CD4-positive, alpha-beta T cell treated with Interleukin-15 for 4 hours (primary cell): Measurements from ENCODE around the gene PPFIBP2.

Experiments
- DNase-seq: peaks from one replicate; pipeline ENCODE4 v3.0.0-alpha.2; 2020; ENCODE audit warnings: low spot score

The PPFIBP2 gene

GRCh38 chr11:7551571-7551970 is 37.8 kb downstream of the PPFIBP2 start:
- DNase-seq = no peak

- DNase-seq = no peak
Observed at GRCh38 chr11:7552666-7553065, 38.9 kb downstream of the PPFIBP2 start.

- DNase-seq = no peak
Observed at GRCh38 chr11:7555052-7555699, 41.4 kb downstream of the PPFIBP2 start.

GRCh38 chr11:7558046-7558445 is 44.2 kb downstream of the PPFIBP2 start:
- DNase-seq = no peak

- DNase-seq = no peak
Observed at GRCh38 chr11:7559398-7560283, 45.8 kb downstream of the PPFIBP2 start.

GRCh38 chr11:7561562-7561961 is 47.8 kb downstream of the PPFIBP2 start:
- DNase-seq = no peak

- DNase-seq = no peak
Observed at GRCh38 chr11:7563281-7563680, 49.5 kb downstream of the PPFIBP2 start.

- DNase-seq = no peak
Observed at GRCh38 chr11:7564803-7565202, 51.0 kb downstream of the PPFIBP2 start.

- DNase-seq = no peak
Observed at GRCh38 chr11:7567311-7567710, 53.5 kb downstream of the PPFIBP2 start.

- DNase-seq = no peak
Observed at GRCh38 chr11:7569044-7569443, 55.2 kb downstream of the PPFIBP2 start.

GRCh38 chr11:7570241-7570640 is 56.4 kb downstream of the PPFIBP2 start:
- no peak for DNase-seq

- DNase-seq = no peak
Observed at GRCh38 chr11:7570938-7571521, 57.2 kb downstream of the PPFIBP2 start.

GRCh38 chr11:7571640-7572000 is 57.8 kb downstream of the PPFIBP2 start:
- no peak for DNase-seq

GRCh38 chr11:7572001-7572712 is 58.4 kb downstream of the PPFIBP2 start:
- no peak for DNase-seq

GRCh38 chr11:7573193-7573557 is 59.4 kb downstream of the PPFIBP2 start:
- no peak for DNase-seq

GRCh38 chr11:7573558-7574296 is 59.9 kb downstream of the PPFIBP2 start:
- DNase-seq = no peak

- no peak for DNase-seq
Observed at GRCh38 chr11:7574491-7575130, 60.8 kb downstream of the PPFIBP2 start.

- no peak for DNase-seq
Observed at GRCh38 chr11:7575841-7576725, 62.3 kb downstream of the PPFIBP2 start.

- no peak for DNase-seq
Observed at GRCh38 chr11:7576726-7577290, 63.0 kb downstream of the PPFIBP2 start.
